ENCODE measurements around the gene C1QTNF9B.

DNA sequence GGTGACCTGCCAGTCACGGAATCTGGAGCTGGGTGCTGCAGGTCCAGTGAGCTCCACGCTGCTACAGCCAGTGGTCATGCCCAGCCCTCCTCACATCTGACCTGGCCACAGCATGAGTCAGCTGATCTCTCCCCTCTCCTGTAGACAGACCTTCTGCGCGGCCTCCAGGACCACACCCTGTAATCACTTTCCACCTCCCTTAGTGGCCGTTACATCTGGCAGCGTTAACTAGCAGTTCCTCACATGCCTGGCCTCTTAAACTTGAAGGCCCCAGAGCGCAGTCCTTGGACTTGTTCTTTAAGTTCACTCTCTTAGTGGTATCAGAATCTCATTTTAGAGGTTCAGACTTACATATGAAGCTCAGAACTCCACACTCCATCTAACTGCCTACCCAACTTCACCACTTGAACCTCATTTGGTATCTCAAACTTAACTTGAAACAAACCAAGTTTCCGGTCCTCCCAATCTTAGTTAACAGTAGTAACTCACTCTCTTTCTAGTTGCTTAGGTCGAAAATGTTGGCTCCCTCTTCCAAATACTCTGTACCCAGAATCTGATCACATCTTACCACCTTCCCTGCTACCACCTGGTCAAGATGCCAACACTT, 30.8 kb downstream of the C1QTNF9B start:
- TF ChIP-seq, protein P1, sequence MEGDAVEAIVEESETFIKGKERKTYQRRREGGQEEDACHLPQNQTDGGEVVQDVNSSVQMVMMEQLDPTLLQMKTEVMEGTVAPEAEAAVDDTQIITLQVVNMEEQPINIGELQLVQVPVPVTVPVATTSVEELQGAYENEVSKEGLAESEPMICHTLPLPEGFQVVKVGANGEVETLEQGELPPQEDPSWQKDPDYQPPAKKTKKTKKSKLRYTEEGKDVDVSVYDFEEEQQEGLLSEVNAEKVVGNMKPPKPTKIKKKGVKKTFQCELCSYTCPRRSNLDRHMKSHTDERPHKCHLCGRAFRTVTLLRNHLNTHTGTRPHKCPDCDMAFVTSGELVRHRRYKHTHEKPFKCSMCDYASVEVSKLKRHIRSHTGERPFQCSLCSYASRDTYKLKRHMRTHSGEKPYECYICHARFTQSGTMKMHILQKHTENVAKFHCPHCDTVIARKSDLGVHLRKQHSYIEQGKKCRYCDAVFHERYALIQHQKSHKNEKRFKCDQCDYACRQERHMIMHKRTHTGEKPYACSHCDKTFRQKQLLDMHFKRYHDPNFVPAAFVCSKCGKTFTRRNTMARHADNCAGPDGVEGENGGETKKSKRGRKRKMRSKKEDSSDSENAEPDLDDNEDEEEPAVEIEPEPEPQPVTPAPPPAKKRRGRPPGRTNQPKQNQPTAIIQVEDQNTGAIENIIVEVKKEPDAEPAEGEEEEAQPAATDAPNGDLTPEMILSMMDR (IDR thresholded peaks at IDR 0.05; ENCODE audit: low read depth, low read length), result no peak
- no peak for TF ChIP-seq EZH2phosphoT487 (IDR thresholded peaks at IDR 0.05; ENCODE audit: low read depth)

Data from OCI-LY3 (cell line).